HCT116 (cell line): ENCODE measurements around the gene ENTHD1. TPM values are rescaled to one million over a fixed set of nuclear protein-coding genes. Genes with fewer than 3 reads are reported as not detected.

Experiments used
- ATAC-seq: fragments of 200-7000 bp; cut with Tn5 transposase; 2 replicates; pipeline ENCODE4 v1.9.1; 2020; ENCODE audit warnings: mild to moderate bottlenecking, moderate library complexity
- BruUV-seq: library from RNA; stranded (reverse); fragments of 400-500 nt; replicated peaks from 2 replicates; lab custom pipeline; 2021; lab: Mats Ljungman, UMichigan
- CTCF ChIA-PET: fragments of 300-600 bp; sonication (Branson Sonifier 250); formaldehyde crosslinking; loops from one replicate; lab custom pipeline; 2021; ENCODE audit warnings: antibody characterized with exemption; lab: Charles Lee
- POLR2A ChIA-PET: fragments of 300-600, 350-600 bp; sonication (Branson Sonifier 250); formaldehyde crosslinking; loops from one replicate; lab custom pipeline; 2021; ENCODE audit warnings: antibody characterized with exemption; lab: Charles Lee
- RAD21 ChIA-PET, 2 experiments: fragments of 300-600 bp; sonication (Branson Sonifier 250); formaldehyde crosslinking; loops; one replicate each; lab custom pipeline; 2023; ENCODE audit warnings: low total read pairs in 2 of 2; ENCODE audit not compliant: uncharacterized antibody in 2 of 2, unreplicated experiment in 2 of 2, low non-redundant PET in 1 of 2; lab: Charles Lee
- DNase-seq: peaks from one replicate; pipeline ENCODE4 v3.0.0-alpha.2; 2010; ENCODE audit warnings: low read depth, low spot score
- H2AFZ ChIP-seq: fragments of 200-600 bp; shearing (Covaris generic), sonication (generic); 2 replicates; pipeline ENCODE4 v1.6.1; 2017; ENCODE audit warnings: low read depth, mixed run types, mixed read lengths, antibody characterized with exemption, low read length; ENCODE audit not compliant: poor library complexity, severe bottlenecking
- H3K27ac ChIP-seq: 2 replicates; pipeline ENCODE4 v1.5.1; 2012; ENCODE audit warnings: low read depth, low read length
- H3K27me3 ChIP-seq: fragments of 200-600 bp; sonication (generic); 2 replicates; pipeline ENCODE4 v1.6.1; 2016; ENCODE audit warnings: mixed run types, low read length, mixed read lengths; ENCODE audit not compliant: insufficient read depth
- H3K36me3 ChIP-seq, 2 experiments: fragments of 200-500 bp in 1 of 2; fragments of 200-600 bp in 1 of 2; sonication (Bioruptor generic) in 1 of 2; sonication (generic) in 1 of 2; 2 replicates each; pipeline versions ENCODE4 v1.5.1 to v1.6.1; 2014 to 2016; ENCODE audit warnings: low read length in 2 of 2, inconsistent platforms in 1 of 2, mixed read lengths in 1 of 2, mixed run types in 1 of 2; ENCODE audit not compliant: insufficient read depth in 2 of 2, control insufficient read depth in 1 of 2
- H3K4me1 ChIP-seq, 2 experiments: fragments of 200-600 bp in 1 of 2; sonication (generic) in 1 of 2; 2 replicates each; pipeline versions ENCODE4 v1.5.1 to v1.6.1; 2012 to 2017; ENCODE audit warnings: low read length in 2 of 2, inconsistent platforms in 1 of 2, mild to moderate bottlenecking in 1 of 2, mixed read lengths in 1 of 2, mixed run types in 1 of 2, moderate library complexity in 1 of 2; ENCODE audit not compliant: insufficient read depth in 2 of 2, control insufficient read depth in 1 of 2
- H3K4me2 ChIP-seq: fragments of 200-600 bp; sonication (generic); 2 replicates; pipeline ENCODE4 v1.6.1; 2017; ENCODE audit warnings: mixed run types, low read length, mixed read lengths
- H3K4me3 ChIP-seq, 2 experiments: fragments of 200-600 bp in 1 of 2; sonication (generic) in 1 of 2; replicated peaks in 1 of 2; 2 replicates each; pipeline ENCODE4 v1.5.1; 2011 to 2016; ENCODE audit warnings: low read length in 2 of 2, control low read depth in 1 of 2, low read depth in 1 of 2, mild to moderate bottlenecking in 1 of 2, mixed read lengths in 1 of 2, mixed run types in 1 of 2
- H3K79me2 ChIP-seq: fragments of 200-600 bp; sonication (generic); 2 replicates; pipeline ENCODE4 v1.6.1; 2017; ENCODE audit warnings: mild to moderate bottlenecking, mixed run types, low read length, moderate library complexity, mixed read lengths; ENCODE audit not compliant: insufficient read depth
- H3K9ac ChIP-seq: fragments of 200-600 bp; sonication (generic); 2 replicates; pipeline ENCODE4 v1.6.1; 2016; ENCODE audit warnings: low read length, mixed read lengths
- H3K9me2 ChIP-seq: fragments of 200-600 bp; sonication (generic), shearing (Covaris generic); 2 replicates; pipeline ENCODE4 v1.6.1; 2017; ENCODE audit warnings: mixed run types, mild to moderate bottlenecking, moderate library complexity; ENCODE audit not compliant: insufficient read depth
- H3K9me3 ChIP-seq, 2 experiments: fragments of 200-500 bp in 1 of 2; fragments of 200-600 bp in 1 of 2; sonication (Bioruptor generic) in 1 of 2; sonication (generic) in 1 of 2; 2 replicates each; pipeline ENCODE4 v1.6.1; 2014 to 2017; ENCODE audit warnings: low read length in 2 of 2, mixed read lengths in 2 of 2, inconsistent platforms in 1 of 2, low read depth in 1 of 2, mild to moderate bottlenecking in 1 of 2, mixed run types in 1 of 2, moderate library complexity in 1 of 2; ENCODE audit not compliant: control insufficient read depth in 1 of 2, insufficient read depth in 1 of 2
- H4K20me1 ChIP-seq: fragments of 200-600 bp; sonication (generic), shearing (Covaris generic); 2 replicates; pipeline ENCODE4 v1.6.1; 2017; ENCODE audit warnings: mixed run types, mild to moderate bottlenecking, moderate library complexity; ENCODE audit not compliant: insufficient read depth
- EGR1 ChIP-seq: IDR thresholded peaks from 2 replicates; pipeline ENCODE4 v1.6.1; 2012; ENCODE audit warnings: low read depth
- ELF1 ChIP-seq: IDR thresholded peaks from 2 replicates; pipeline ENCODE4 v1.6.1; 2012; ENCODE audit warnings: low read depth, borderline replicate concordance
- FOSL1 ChIP-seq: IDR thresholded peaks from 2 replicates; pipeline ENCODE4 v1.6.1; 2012; ENCODE audit warnings: low read depth
- MAX ChIP-seq: IDR thresholded peaks from 2 replicates; pipeline ENCODE4 v1.6.1; 2012
- RAD21 ChIP-seq: IDR thresholded peaks from 2 replicates; pipeline ENCODE4 v1.6.1; 2012; ENCODE audit warnings: low read depth, mild to moderate bottlenecking
- ZNF274 ChIP-seq: fragments of 200-500 bp; sonication (Bioruptor generic); IDR thresholded peaks from 2 replicates; pipeline ENCODE4 v1.6.1; 2014; ENCODE audit warnings: mild to moderate bottlenecking, low read depth, low read length, inconsistent platforms
- intact Hi-C: fragments of 100-400 bp; cut with micrococcal nuclease; formaldehyde crosslinking; loops from 2 replicates; pipeline ENCODE4 v1.10.0; 2022
- total RNA-seq: library from RNA; stranded (reverse); gene quantifications from one replicate; pipeline ENCODE4 v1.2.1, GENCODE V29; 2021; ENCODE audit not compliant: unreplicated experiment

Gene ENTHD1
- total RNA-seq, 1 experiment from 2014 or later, result not detected

DNA sequence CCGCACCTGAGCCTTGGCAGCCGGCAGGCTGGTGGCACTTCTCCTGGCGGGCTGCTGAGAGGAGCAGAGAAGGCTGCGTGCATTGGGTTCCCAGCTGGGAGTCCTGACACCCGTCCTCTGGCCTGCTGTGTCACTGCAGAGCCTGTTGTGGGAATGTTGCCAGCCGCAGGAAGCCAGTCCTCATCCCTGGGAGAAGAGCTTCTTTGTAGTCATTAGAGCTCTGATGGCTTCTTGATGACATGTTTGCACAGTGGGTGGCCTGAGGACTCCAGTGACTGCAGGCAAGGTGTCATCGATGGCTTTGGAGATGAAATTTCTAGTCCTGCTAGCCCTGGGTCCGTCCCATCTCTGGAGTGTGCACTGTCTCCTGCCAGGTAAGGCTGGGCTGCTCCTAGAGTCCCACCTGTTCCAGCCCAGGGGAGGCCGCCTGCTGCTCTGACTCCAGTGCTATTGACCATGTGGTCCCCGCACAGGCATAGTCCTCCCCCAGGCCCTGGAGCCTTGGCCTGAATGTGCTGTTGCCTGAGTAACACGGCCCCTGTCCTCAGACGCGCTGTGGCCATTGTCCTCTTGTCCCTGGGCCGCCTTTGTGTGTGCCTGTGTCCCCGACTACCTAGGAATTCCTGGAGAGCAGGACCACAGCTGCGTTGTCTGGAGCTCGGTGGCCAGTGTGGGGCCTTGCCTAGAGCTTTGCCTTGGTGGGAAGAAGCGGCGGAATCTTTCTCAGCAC is 193.8 kb downstream of the ENTHD1 start:
- no peaks in the 10 kb centered on the region for H3K9me3 ChIP-seq
- H2AFZ ChIP-seq, result no peak overlapping the region
- H3K4me3 ChIP-seq, result no peak overlapping the region
- H3K9me2 ChIP-seq, result no peaks in the 10 kb centered on the region
- no peaks in the 10 kb centered on the region; the same call in 1 of the 2 replicates for H3K27me3 ChIP-seq
- H3K27ac ChIP-seq, result no peak overlapping the region
- no peak for TF ChIP-seq EGR1
- no peak for TF ChIP-seq MAX
- TF ChIP-seq ZNF274, result no peak
- TF ChIP-seq FOSL1, result no peak
- no peak for TF ChIP-seq ELF1
- TF ChIP-seq, all 23 proteins: peak for 0
- DNase-seq (no peak), ATAC-seq (no peak)
- ChIA-PET CTCF (no interaction called here), POLR2A (no interaction called here), RAD21 (no interaction called here)
- BruUV-seq, result no TSS peak
- intact Hi-C loops, result no loop called here
- H4K20me1 ChIP-seq, result no peaks in the 10 kb centered on the region
- H3K4me1 ChIP-seq, result no peaks in the 10 kb centered on the region
- H3K9ac ChIP-seq, result no peak overlapping the region
- no peak overlapping the region for H3K4me2 ChIP-seq
- no peaks in the 10 kb centered on the region for H3K36me3 ChIP-seq
- H3K79me2 ChIP-seq, result no peaks in the 10 kb centered on the region

DNA sequence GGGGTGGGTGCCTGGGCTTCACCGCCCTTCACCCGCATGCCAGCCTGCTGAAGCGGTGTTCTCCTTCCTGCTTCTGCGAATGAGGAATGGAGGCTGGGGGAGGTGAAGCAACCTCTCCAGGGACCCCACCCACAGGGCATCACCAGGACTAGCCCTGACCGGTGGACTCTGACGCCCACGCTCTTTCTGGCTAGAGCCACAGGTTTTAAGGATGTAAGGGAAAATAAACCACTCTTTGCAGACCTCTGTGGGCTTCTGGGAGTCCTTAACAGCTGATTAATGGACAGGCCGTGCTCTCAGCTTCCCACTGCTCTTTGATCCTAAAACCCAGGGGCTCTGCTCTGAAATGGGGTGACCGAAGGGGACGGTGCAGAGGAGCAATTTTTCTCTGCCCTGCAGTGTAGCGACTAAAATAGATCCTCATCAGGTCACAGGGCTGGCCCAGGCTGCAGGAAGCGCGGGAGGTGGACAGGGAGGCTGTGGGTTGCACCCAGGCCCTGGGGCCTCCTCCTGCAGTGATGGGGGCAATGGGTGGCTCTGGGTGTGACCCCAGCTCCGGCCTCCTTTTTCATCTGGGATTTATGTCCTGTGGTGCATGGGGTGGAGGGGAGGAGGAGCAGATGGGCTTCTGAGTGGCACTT is 195.7 kb downstream of the ENTHD1 start:
- CTCF ChIA-PET, result no interaction called here
- Histone ChIP-seq H3K79me2 (no peaks in the 10 kb centered on the region), H3K9ac (no peak overlapping the region), H3K27ac (no peak overlapping the region), H4K20me1 (no peaks in the 10 kb centered on the region)
- ATAC-seq, result no peak
- no peak for TF ChIP-seq RAD21
- no peak for TF ChIP-seq EGR1
- TF ChIP-seq, all 23 proteins: peak for 0
- BruUV-seq, result no TSS peak
- ChIA-PET POLR2A (no interaction called here), RAD21 (no interaction called here)
- Histone ChIP-seq H3K4me1 (no peaks in the 10 kb centered on the region), H3K36me3 (no peaks in the 10 kb centered on the region), H3K4me3 (no peak overlapping the region), H2AFZ (no peak overlapping the region), H3K9me2 (no peaks in the 10 kb centered on the region), H3K4me2 (no peak overlapping the region), H3K9me3 (no peaks in the 10 kb centered on the region), H3K27me3 (no peaks in the 10 kb centered on the region; the same call in 1 of the 2 replicates)
- DNase-seq, result no peak
- intact Hi-C loops, result no loop called here
